H1 (cell line): ENCODE results near the gene NEGR1.

Experiments used
- ATF2 ChIP-seq: IDR thresholded peaks from 2 replicates; pipeline ENCODE4 v1.6.1; 2012; ENCODE audit warnings: low read length, inconsistent platforms
- CHD2 ChIP-seq: IDR thresholded peaks from 2 replicates; pipeline ENCODE4 v1.6.1; 2012; ENCODE audit warnings: low read length, improper control_type of control experiment
- CTCF ChIP-seq, 3 experiments: IDR thresholded peaks; 1 replicate in 2 of 3; 2 replicates in 1 of 3; pipeline versions ENCODE4 v1.5.1 to v1.6.1; 2011; ENCODE audit warnings: low read length in 3 of 3, mild to moderate bottlenecking in 3 of 3, inconsistent platforms in 2 of 3, low read depth in 1 of 3, moderate library complexity in 1 of 3; ENCODE audit not compliant: insufficient read depth in 1 of 3; ENCODE audit errors: control extremely low read depth in 1 of 3
- EZH2 ChIP-seq: fragments of 200-600 bp; sonication (generic); IDR thresholded peaks from 2 replicates; pipeline ENCODE4 v1.7.1; 2012; ENCODE audit warnings: low read depth, mild to moderate bottlenecking, moderate library complexity, low read length, inconsistent platforms; ENCODE audit not compliant: severe bottlenecking
- RAD21 ChIP-seq, 2 experiments: IDR thresholded peaks in 1 of 2; conservative IDR thresholded peaks in 1 of 2; 2 replicates each; pipeline ENCODE4 v1.6.1; 2011; ENCODE audit warnings: low read depth in 2 of 2, low read length in 2 of 2, improper control_type of control experiment in 1 of 2, inconsistent platforms in 1 of 2, mild to moderate bottlenecking in 1 of 2, moderate library complexity in 1 of 2
- RFX5 ChIP-seq: IDR thresholded peaks from 2 replicates; pipeline ENCODE4 v1.6.1; 2011; ENCODE audit warnings: low read depth, low read length, improper control_type of control experiment, borderline replicate concordance
- SRF ChIP-seq: IDR thresholded peaks from 2 replicates; pipeline ENCODE4 v1.6.1; 2011; ENCODE audit warnings: mild to moderate bottlenecking, low read depth, low read length, moderate library complexity
- TBP ChIP-seq: IDR thresholded peaks from 2 replicates; pipeline ENCODE4 v1.6.1; 2011; ENCODE audit warnings: low read depth, low read length, improper control_type of control experiment
- TEAD4 ChIP-seq: IDR thresholded peaks from 2 replicates; pipeline ENCODE4 v1.6.1; 2012; ENCODE audit warnings: low read depth, low read length, inconsistent platforms, mixed read lengths
- ZNF274 ChIP-seq: IDR thresholded peaks from 2 replicates; pipeline ENCODE4 v1.7.0; 2012; ENCODE audit warnings: low read length, borderline replicate concordance; ENCODE audit errors: extremely low read depth
- TF ChIP-seq, protein P1 (sequence below): IDR thresholded peaks from 2 replicates; pipeline ENCODE4 v1.6.1; 2011; ENCODE audit warnings: low read length, improper control_type of control experiment
- TF ChIP-seq, protein P2 (sequence below): IDR thresholded peaks from 2 replicates; pipeline ENCODE4 v1.6.1; 2012; ENCODE audit warnings: inconsistent platforms

GRCh38 chr1:71464016-71464415, 818.3 kb downstream of the NEGR1 start:
- TF ChIP-seq ATF2 (no peak), RAD21 (IDR thresholded peaks at IDR 0.05 in 1 of 2, conservative IDR thresholded peaks at IDR 0.05 in 1 of 2; ENCODE audit: low read depth in 2 of 2, low read length in 2 of 2) (no peak), CTCF (IDR thresholded peaks at IDR 0.05; ENCODE audit: control extremely low read depth in 1 of 3, insufficient read depth in 1 of 3, low read depth in 1 of 3, low read length in 3 of 3) (no peak), SRF (no peak), EZH2 (no peak), RFX5 (no peak), ZNF274 (no peak), CHD2 (no peak), TBP (no peak), TEAD4 (no peak)
- TF ChIP-seq, protein P1, sequence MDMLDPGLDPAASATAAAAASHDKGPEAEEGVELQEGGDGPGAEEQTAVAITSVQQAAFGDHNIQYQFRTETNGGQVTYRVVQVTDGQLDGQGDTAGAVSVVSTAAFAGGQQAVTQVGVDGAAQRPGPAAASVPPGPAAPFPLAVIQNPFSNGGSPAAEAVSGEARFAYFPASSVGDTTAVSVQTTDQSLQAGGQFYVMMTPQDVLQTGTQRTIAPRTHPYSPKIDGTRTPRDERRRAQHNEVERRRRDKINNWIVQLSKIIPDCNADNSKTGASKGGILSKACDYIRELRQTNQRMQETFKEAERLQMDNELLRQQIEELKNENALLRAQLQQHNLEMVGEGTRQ = no peak
- TF ChIP-seq, protein P2, sequence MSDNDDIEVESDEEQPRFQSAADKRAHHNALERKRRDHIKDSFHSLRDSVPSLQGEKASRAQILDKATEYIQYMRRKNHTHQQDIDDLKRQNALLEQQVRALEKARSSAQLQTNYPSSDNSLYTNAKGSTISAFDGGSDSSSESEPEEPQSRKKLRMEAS = no peak
